ENCODE results near the gene APBA3. TPM values are rescaled to one million over a fixed set of nuclear protein-coding genes. Genes with fewer than 3 reads are reported as not detected.

The APBA3 gene
- 13.9 TPM for polyA plus RNA-seq (2013, experiment 1 of 2; ENCODE audit: insufficient read length)
- 15.9 TPM for polyA plus RNA-seq (2013, experiment 2 of 2; ENCODE audit: insufficient read length)

- peak; percentile 88 for DNase-seq
Measured at GRCh38 chr19:3761382-3762129, at the start of gene APBA3. TSS of gene APBA3 (minus strand) at chr19:3761692. CDS start at chr19:3760264, 1,428 bp downstream.

- no peak for DNase-seq
Measured at GRCh38 chr19:3810708-3811355, 49.3 kb upstream of the APBA3 start.

GRCh38 chr19:3809881-3810707 lies 48.6 kb upstream of the APBA3 start:
- no peak for DNase-seq

GRCh38 chr19:3808420-3809143 lies 47.1 kb upstream of the APBA3 start:
- DNase-seq = no peak

GRCh38 chr19:3807574-3808354 lies 46.3 kb upstream of the APBA3 start:
- no peak for DNase-seq

GRCh38 chr19:3807131-3807480 lies 45.6 kb upstream of the APBA3 start:
- no peak for DNase-seq

GRCh38 chr19:3805859-3806258 lies 44.4 kb upstream of the APBA3 start:
- DNase-seq = no peak

GRCh38 chr19:3804429-3804828 lies 42.9 kb upstream of the APBA3 start:
- no peak for DNase-seq

- DNase-seq = no peak
Measured at GRCh38 chr19:3803986-3804385, 42.5 kb upstream of the APBA3 start.

GRCh38 chr19:3803114-3803888 lies 41.8 kb upstream of the APBA3 start:
- no peak for DNase-seq

- DNase-seq = no peak
Measured at GRCh38 chr19:3801412-3802096, 40.1 kb upstream of the APBA3 start.

- no peak for DNase-seq
Measured at GRCh38 chr19:3800996-3801395, 39.5 kb upstream of the APBA3 start.

GRCh38 chr19:3798137-3798536 lies 36.6 kb upstream of the APBA3 start:
- DNase-seq = no peak

- no peak for DNase-seq
Measured at GRCh38 chr19:3796358-3796757, 34.9 kb upstream of the APBA3 start.

GRCh38 chr19:3793799-3794198 lies 32.3 kb upstream of the APBA3 start:
- DNase-seq = no peak

- no peak for DNase-seq
Measured at GRCh38 chr19:3792114-3792513, 30.6 kb upstream of the APBA3 start.

GRCh38 chr19:3790941-3791340 lies 29.4 kb upstream of the APBA3 start:
- no peak for DNase-seq

GRCh38 chr19:3790209-3790734 lies 28.8 kb upstream of the APBA3 start:
- no peak for DNase-seq

- DNase-seq = no peak
Measured at GRCh38 chr19:3788996-3789778, 27.7 kb upstream of the APBA3 start.

All from fibroblast of skin of abdomen (primary cell).